Measurements from ENCODE around the gene SLC49A3. TPM values are rescaled to one million over a fixed set of nuclear protein-coding genes. Genes with fewer than 3 reads are reported as not detected.
"Not testable (repeated sequence)": the region's sequence is repeated elsewhere in the genome, so short reads cannot be mapped to it uniquely, and the experiment has no call there.

SLC49A3 gene
- total RNA-seq (ENCODE audit: unreplicated experiment) = 19.9 TPM
- long read RNA-seq, partial matches to known transcripts = 0 of 2 reads
- long read RNA-seq, other reads (novel, unspliced or antisense) = 2 of 2 reads

DNA sequence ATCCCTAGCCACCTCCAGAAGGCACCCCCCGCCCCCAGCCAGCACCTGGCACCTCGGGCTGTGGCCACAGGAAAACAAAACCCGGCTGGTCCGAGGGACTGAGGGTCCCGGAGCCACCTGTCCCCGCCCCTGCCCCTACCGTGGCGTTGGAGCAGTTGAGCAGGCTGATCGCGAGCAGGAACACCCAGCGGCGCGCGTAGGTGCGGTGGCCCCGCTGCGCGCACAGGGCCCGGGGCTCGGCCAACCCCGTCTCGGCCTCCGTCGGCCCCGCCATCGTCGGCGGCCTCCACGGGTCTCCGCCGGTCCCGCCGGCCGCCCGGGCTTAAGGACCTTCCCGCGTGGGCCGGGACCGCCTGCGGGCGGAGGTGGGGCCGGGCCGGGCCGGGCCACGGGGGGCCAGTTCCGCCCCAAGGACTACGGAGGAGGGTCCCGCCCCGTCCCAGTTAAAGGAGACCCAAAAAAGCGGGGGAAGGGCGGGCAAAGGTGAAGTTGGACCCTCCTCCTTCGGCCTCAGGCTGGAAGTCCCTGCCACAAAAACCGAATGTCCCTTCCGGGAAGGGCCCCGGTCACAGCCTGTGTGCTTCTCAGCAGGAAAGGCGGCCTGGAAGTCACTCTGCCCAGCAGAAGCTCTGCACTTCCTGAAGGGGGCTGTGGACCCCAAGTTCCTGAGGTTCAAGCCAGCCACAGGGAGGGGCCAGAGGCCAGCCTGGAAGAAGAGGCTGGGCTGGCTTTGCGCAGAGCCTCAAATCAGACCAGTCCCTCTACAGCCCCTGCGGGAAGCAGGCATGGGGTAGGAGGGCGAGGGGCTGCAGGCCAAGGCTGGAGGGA, at the start of gene SLC49A3:
Gene SLC49A3, minus strand, starts transcription at position 298 of the 828 bp plus-strand sequence. Its CDS starts 24 bp downstream, at position 274.
- H3K4me3 Mint-ChIP-seq (ENCODE audit: unreplicated experiment) = peak within 1 kb of the TSS; percentile 60
- H3K36me3 Mint-ChIP-seq (ENCODE audit: low read depth, unreplicated experiment) = peaks cover 8% of the 10 kb centered on the region
- no peak for DNase-seq (ENCODE audit: low spot score)
- no peak for TF ChIP-seq CTCF (IDR thresholded peaks at IDR 0.05; ENCODE audit: unreplicated experiment)
- H3K4me1 Mint-ChIP-seq (ENCODE audit: unreplicated experiment) = peaks cover 19% of the 10 kb centered on the region
- H3K27me3 Mint-ChIP-seq (ENCODE audit: unreplicated experiment) = peaks cover 19% of the 10 kb centered on the region
- H3K27ac Mint-ChIP-seq (ENCODE audit: unreplicated experiment) = peak within 1 kb of the TSS; percentile 75
- H3K9me3 Mint-ChIP-seq (ENCODE audit: unreplicated experiment) = no peaks in the 10 kb centered on the region

GRCh38 chr4:736561-736960, 47.6 kb upstream of the SLC49A3 start:
- not testable (repeated sequence) for H3K27me3 Mint-ChIP-seq (ENCODE audit: unreplicated experiment); H3K27ac Mint-ChIP-seq (ENCODE audit: unreplicated experiment); H3K4me1 Mint-ChIP-seq (ENCODE audit: unreplicated experiment); H3K9me3 Mint-ChIP-seq (ENCODE audit: unreplicated experiment); DNase-seq (ENCODE audit: low spot score); H3K4me3 Mint-ChIP-seq (ENCODE audit: unreplicated experiment)
- H3K36me3 Mint-ChIP-seq (ENCODE audit: low read depth, unreplicated experiment) = peaks cover 29% of the 10 kb centered on the region

DNA sequence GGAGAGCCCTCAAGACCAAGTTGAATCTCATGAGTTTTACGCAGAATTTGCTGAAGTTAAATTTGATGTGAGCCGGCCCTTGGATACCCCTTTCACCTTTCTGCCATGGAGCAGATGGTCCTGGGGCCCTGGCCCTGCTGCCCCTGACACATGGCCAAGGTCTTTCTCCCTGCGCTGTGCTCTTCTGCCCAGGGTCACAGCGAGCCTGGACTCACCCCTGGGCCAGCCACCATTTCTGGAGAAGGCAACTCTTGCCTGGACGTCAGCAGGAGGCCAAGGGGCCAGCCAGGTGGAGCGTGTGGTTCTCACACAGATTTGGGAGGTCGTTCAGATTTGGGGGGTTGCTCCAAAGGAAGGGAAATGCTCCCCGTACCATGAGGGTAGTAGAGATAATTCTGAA, 46.6 kb upstream of the SLC49A3 start:
- no peak for TF ChIP-seq CTCF (IDR thresholded peaks at IDR 0.05; ENCODE audit: unreplicated experiment)
- Mint-ChIP-seq H3K9me3 (ENCODE audit: unreplicated experiment) (no peaks in the 10 kb centered on the region), H3K27me3 (ENCODE audit: unreplicated experiment) (peaks cover 4% of the 10 kb centered on the region), H3K27ac (ENCODE audit: unreplicated experiment) (no peak overlapping the region), H3K4me1 (ENCODE audit: unreplicated experiment) (no peaks in the 10 kb centered on the region), H3K36me3 (ENCODE audit: low read depth, unreplicated experiment) (peaks cover 32% of the 10 kb centered on the region), H3K4me3 (ENCODE audit: unreplicated experiment) (no peak overlapping the region)
- no peak for DNase-seq (ENCODE audit: low spot score)

GRCh38 chr4:734951-735350, 46.0 kb upstream of the SLC49A3 start:
- Mint-ChIP-seq H3K4me3 (ENCODE audit: unreplicated experiment) (no peak overlapping the region), H3K4me1 (ENCODE audit: unreplicated experiment) (no peaks in the 10 kb centered on the region), H3K27me3 (ENCODE audit: unreplicated experiment) (peaks cover 4% of the 10 kb centered on the region), H3K9me3 (ENCODE audit: unreplicated experiment) (no peaks in the 10 kb centered on the region), H3K36me3 (ENCODE audit: low read depth, unreplicated experiment) (peaks cover 35% of the 10 kb centered on the region), H3K27ac (ENCODE audit: unreplicated experiment) (no peak overlapping the region)
- DNase-seq (ENCODE audit: low spot score) = no peak
- no peak for TF ChIP-seq CTCF (IDR thresholded peaks at IDR 0.05; ENCODE audit: unreplicated experiment)

DNA sequence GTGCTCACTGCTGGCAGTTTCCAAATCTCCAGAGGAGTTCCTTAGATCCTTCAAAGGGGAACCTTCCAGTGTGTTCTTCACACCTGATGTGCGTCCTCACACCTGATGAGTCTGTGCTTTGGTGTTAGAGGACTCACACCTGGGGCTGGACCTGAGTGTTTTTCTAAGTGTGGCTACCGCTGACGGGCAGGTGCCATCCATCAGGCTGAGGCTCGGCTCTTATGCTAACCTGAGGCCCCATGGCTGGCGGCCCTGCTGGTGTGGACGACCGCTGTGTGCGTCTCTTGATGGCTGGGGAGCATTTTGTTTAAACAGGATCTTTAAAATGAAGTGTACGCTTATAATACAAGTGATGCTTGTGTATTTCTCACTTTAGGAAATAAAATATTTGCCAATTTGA, 45.1 kb upstream of the SLC49A3 start:
- TF ChIP-seq CTCF (IDR thresholded peaks at IDR 0.05; ENCODE audit: unreplicated experiment) = no peak
- Mint-ChIP-seq H3K27me3 (ENCODE audit: unreplicated experiment) (peaks cover 7% of the 10 kb centered on the region), H3K27ac (ENCODE audit: unreplicated experiment) (no peak overlapping the region), H3K4me3 (ENCODE audit: unreplicated experiment) (peak overlapping the region; percentile 56), H3K4me1 (ENCODE audit: unreplicated experiment) (peaks cover 2% of the 10 kb centered on the region), H3K36me3 (ENCODE audit: low read depth, unreplicated experiment) (peaks cover 40% of the 10 kb centered on the region), H3K9me3 (ENCODE audit: unreplicated experiment) (no peaks in the 10 kb centered on the region)
- DNase-seq (ENCODE audit: low spot score) = no peak
